HG03064 (cell line): ENCODE results near the gene NT5DC2.

Source experiments
- ATAC-seq: cut with Tn5 transposase; IDR thresholded peaks from one replicate; pipeline ENCODE4 v1.9.1; 2021; ENCODE audit warnings: low read depth; ENCODE audit not compliant: unreplicated experiment

The NT5DC2 gene

GRCh38 chr3:52490939-52491526 is 42.6 kb downstream of the NT5DC2 start:
- no peak for ATAC-seq

- ATAC-seq = no peak
Observed at GRCh38 chr3:52490035-52490938, 43.4 kb downstream of the NT5DC2 start.

- no peak for ATAC-seq
Observed at GRCh38 chr3:52489453-52489852, 44.2 kb downstream of the NT5DC2 start.

- ATAC-seq = no peak
Observed at GRCh38 chr3:52488746-52489145, 44.9 kb downstream of the NT5DC2 start.

GRCh38 chr3:52487788-52488691 is 45.6 kb downstream of the NT5DC2 start:
- ATAC-seq = no peak

GRCh38 chr3:52487050-52487787 is 46.4 kb downstream of the NT5DC2 start:
- ATAC-seq = no peak

- ATAC-seq = no peak
Observed at GRCh38 chr3:52484680-52485461, 48.8 kb downstream of the NT5DC2 start.

GRCh38 chr3:52483577-52484381 is 49.9 kb downstream of the NT5DC2 start:
- ATAC-seq = no peak

- ATAC-seq = no peak
Observed at GRCh38 chr3:52483081-52483480, 50.6 kb downstream of the NT5DC2 start.

- ATAC-seq = no peak
Observed at GRCh38 chr3:52481819-52482521, 51.7 kb downstream of the NT5DC2 start.

GRCh38 chr3:52480768-52481715 is 52.6 kb downstream of the NT5DC2 start:
- no peak for ATAC-seq

GRCh38 chr3:52479877-52480575 is 53.6 kb downstream of the NT5DC2 start:
- no peak for ATAC-seq

- no peak for ATAC-seq
Observed at GRCh38 chr3:52479037-52479876, 54.4 kb downstream of the NT5DC2 start.

GRCh38 chr3:52477796-52478095 is 55.9 kb downstream of the NT5DC2 start:
- no peak for ATAC-seq

- ATAC-seq = no peak
Observed at GRCh38 chr3:52477076-52477795, 56.4 kb downstream of the NT5DC2 start.
